ENCODE data around the gene PDE6A.
"Not testable (repeated sequence)": the region's sequence is repeated elsewhere in the genome, so short reads cannot be mapped to it uniquely, and the experiment has no call there.

- not testable (repeated sequence) for TF ChIP-seq CTCF, POLR2A (IDR thresholded peaks at IDR 0.05)
Measured at GRCh38 chr5:149879593-149879992, 65.0 kb downstream of the PDE6A start.
